OCI-LY1 (cell line): ENCODE results near the gene RPH3AL.

ENCODE experiments used
- CTCF ChIP-seq: fragments of 200-600 bp; sonication (generic), shearing (Covaris generic); IDR thresholded peaks from 2 replicates; pipeline ENCODE4 v1.5.1; 2017; ENCODE audit warnings: mild to moderate bottlenecking, antibody characterized with exemption, low read length, moderate library complexity, mixed read lengths
- EZH2 ChIP-seq: fragments of 200-600 bp; sonication (generic), shearing (Covaris generic); IDR thresholded peaks from 2 replicates; pipeline ENCODE4 v1.8.0; 2017; ENCODE audit warnings: borderline replicate concordance, mixed run types, mild to moderate bottlenecking, antibody characterized with exemption, low read length, moderate library complexity, mixed read lengths

- no peak for TF ChIP-seq CTCF
- TF ChIP-seq EZH2, result no peak
Observed at GRCh38 chr17:227078-227945, 125.3 kb downstream of the RPH3AL start.
